Hypothalamus (tissue), 51 donors: ENCODE measurements around the gene CYP1A2.
A peak's percentile ranks its signal among the peaks of the same experiment; 100 is the strongest.
"Not testable (repeated sequence)": the region's sequence is repeated elsewhere in the genome, so short reads cannot be mapped to it uniquely, and the experiment has no call there.

ENCODE experiments used
- DNase-seq, 51 donors: peaks; one replicate each; lab custom pipeline; 2025; lab: John Stamatoyannopoulos, UW

The CYP1A2 gene

GRCh38 chr15:74775894-74776293 lies 27.2 kb downstream of the CYP1A2 start:
- DNase-seq = no peak

GRCh38 chr15:74776821-74777768 lies 28.4 kb downstream of the CYP1A2 start:
- peak in 3 of 51 donors; percentile 18 to 44 (median 40) for DNase-seq

GRCh38 chr15:74777769-74778598 lies 29.3 kb downstream of the CYP1A2 start:
- no peak for DNase-seq

- no peak for DNase-seq
Measured at GRCh38 chr15:74778599-74778970, 29.9 kb downstream of the CYP1A2 start.

- no peak for DNase-seq
Measured at GRCh38 chr15:74779162-74779648, 30.6 kb downstream of the CYP1A2 start.

- DNase-seq = no peak
Measured at GRCh38 chr15:74780523-74781430, 32.1 kb downstream of the CYP1A2 start.

- DNase-seq = peak in 40 of 51 donors; percentile 21 to 80 (median 49)
Measured at GRCh38 chr15:74781431-74782258, 33.0 kb downstream of the CYP1A2 start, which contains the start of gene CSK. Gene CSK (plus strand): TSS chr15:74782080. CDS start chr15:74798298, 16,218 bp downstream.

GRCh38 chr15:74782259-74783071 lies 33.8 kb downstream of the CYP1A2 start:
- peak in 8 of 51 donors; percentile 13 to 55 (median 36) for DNase-seq

- peak in 7 of 51 donors; percentile 24 to 48 (median 31) for DNase-seq
Measured at GRCh38 chr15:74783072-74783807, 34.6 kb downstream of the CYP1A2 start.

- DNase-seq = peak in 3 of 51 donors; percentile 13 to 48 (median 38)
Measured at GRCh38 chr15:74783808-74784175, 35.1 kb downstream of the CYP1A2 start.

GRCh38 chr15:74784426-74785193 lies 36.0 kb downstream of the CYP1A2 start:
- no peak for DNase-seq

GRCh38 chr15:74785194-74786032 lies 36.8 kb downstream of the CYP1A2 start:
- DNase-seq = no peak

GRCh38 chr15:74786081-74786480 lies 37.4 kb downstream of the CYP1A2 start:
- not testable (repeated sequence) for DNase-seq

- no peak for DNase-seq
Measured at GRCh38 chr15:74786551-74787165, 38.0 kb downstream of the CYP1A2 start.
